DMS 273 (cell line): ENCODE measurements around the gene IL17F.

Source experiments
- DNase-seq: peaks from one replicate; lab custom pipeline; 2025; ENCODE audit not compliant: unreplicated experiment; lab: John Stamatoyannopoulos, UW

IL17F gene

GRCh38 chr6:52191824-52192223 is 52.5 kb downstream of the IL17F start:
- no peak for DNase-seq

- DNase-seq = no peak
These were observed 53.9 kb downstream of the IL17F start for GRCh38 chr6:52190409-52190808.

GRCh38 chr6:52189974-52190373 is 54.3 kb downstream of the IL17F start:
- DNase-seq = no peak

GRCh38 chr6:52187098-52187497 is 57.2 kb downstream of the IL17F start:
- no peak for DNase-seq
